Hepatocyte (in vitro differentiated cells): ENCODE measurements around the gene MRPS10.

Experiments used
- CTCF ChIP-seq: fragments of 200-600 bp; sonication (generic); IDR thresholded peaks from 2 replicates; pipeline ENCODE4 v1.5.1; 2016; ENCODE audit warnings: antibody characterized with exemption, mild to moderate bottlenecking; ENCODE audit not compliant: poor library complexity
- EZH2 ChIP-seq: fragments of 200-600 bp; sonication (generic); IDR thresholded peaks from 2 replicates; pipeline ENCODE4 v1.6.1; 2016; ENCODE audit warnings: antibody characterized with exemption, mild to moderate bottlenecking, borderline replicate concordance

GRCh38 chr6:42212442-42212841 lies 5.2 kb downstream of the MRPS10 start:
- TF ChIP-seq CTCF: no peak
- no peak for TF ChIP-seq EZH2
